ENCODE results near the gene HS3ST4.
A peak's percentile ranks its signal among the peaks of the same experiment; 100 is the strongest.
"Not testable (repeated sequence)": the region's sequence is repeated elsewhere in the genome, so short reads cannot be mapped to it uniquely, and the experiment has no call there.

The HS3ST4 gene

DNA sequence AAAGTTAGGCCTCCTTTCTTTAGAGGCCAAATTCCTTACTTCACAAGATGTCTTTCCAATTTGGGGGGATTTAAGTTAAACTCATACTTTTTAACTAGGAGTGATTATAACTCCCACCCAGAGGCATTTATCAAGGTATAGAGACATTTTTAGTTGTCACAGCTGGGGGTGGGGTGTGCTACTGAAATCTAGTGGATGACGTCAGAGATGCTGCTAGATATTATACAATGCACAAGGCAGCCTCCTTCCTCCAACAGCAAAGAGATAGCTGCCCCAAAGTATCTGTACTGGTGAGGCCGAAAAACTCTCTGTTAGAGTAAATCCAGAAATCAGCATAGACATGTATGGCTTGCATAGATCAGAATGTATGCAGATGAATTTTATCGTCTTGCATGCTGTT lies 324.0 kb downstream of the HS3ST4 start:
- no peak for DNase-seq

DNA sequence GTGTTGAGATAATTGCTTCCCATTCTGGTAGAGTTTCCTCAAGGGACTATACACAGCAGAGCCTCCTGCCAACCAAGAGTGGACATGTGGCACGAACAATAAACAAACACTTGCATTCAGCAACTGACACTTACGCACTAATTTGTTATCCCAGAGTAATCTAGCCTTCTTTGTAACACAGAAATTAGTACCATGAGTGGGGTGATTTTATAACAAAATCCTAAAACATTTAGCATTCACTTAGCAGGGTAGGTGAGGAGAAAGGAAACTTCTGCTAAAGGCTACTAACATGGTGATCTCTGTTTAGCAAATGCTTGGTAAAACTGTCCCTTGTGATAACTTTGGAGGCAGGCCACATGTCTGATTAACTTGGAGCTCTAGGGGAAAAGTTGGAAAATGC lies 325.2 kb downstream of the HS3ST4 start:
- no peak for DNase-seq

DNA sequence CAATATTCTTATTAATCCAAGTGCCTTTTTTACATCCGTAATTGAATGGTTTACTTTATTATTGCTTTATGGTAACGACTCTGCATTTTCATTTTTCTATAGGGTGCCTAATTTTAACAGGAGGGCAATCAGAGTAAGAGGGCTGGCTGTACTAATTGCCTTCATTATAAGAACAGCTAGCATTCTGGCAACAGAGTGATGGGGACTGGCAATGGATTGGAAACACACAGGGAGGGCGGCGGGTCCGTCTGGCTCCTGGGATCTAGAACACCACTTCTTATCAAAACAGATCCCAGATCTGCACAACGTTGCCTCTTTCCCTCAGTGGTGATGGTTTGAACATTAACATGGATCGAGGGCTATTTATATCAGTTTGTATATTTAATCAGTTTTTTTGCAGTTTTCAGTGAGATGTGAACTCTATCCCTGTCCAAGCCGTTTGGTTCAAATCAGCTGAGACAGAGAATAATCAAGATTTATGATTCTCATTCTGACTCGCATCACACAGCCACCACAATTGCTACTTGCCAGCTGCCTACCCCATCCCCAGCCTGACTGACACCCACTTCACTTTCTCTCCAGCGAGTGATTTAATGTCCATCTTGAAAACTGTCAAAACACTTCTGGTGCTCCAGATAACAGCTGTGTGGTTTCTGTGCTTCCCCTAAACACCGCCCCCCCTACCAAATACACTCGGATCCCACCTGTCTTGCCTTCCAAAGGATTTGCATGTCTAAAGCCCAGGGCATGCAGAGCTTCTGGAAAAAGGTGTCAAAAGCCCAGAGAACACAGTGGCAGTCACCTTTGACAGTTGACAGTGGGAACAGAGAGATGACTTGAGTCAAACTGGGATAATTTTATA lies 327.9 kb downstream of the HS3ST4 start:
- no peak for DNase-seq

DNA sequence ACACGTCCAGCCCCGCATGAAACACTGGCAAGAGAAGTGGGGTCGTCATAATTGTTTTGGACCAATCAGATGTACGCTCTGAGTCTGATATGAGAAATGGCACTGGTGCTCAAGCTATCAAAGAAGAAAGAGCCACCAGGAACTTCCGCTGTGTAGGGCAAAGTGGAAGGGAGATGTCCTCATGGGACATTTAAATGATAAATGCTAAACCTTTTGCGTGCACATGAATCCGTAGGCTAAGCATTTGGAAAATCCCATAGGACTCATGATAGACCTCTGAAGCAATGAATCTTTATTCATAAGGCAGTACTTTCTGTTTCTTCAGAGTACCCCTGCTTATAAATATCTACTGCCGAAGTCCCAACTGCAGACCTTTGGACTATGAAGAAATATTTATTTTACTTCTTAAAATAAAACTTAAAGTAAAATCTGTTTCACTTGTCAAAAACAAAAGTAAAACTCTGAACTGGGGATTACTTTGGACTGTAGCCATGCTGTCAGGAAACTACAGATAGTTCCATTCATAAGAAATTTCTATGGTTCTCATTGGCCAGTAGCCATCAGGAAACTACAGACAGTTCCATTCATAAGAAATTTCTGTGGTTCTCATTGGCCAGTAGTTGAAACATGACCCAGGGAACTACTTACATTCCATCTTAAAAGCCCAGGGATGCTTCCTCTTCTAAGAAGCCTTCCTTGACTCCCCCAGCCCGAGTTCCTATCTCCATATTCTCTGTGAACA lies 335.1 kb downstream of the HS3ST4 start:
- DNase-seq: no peak

DNA sequence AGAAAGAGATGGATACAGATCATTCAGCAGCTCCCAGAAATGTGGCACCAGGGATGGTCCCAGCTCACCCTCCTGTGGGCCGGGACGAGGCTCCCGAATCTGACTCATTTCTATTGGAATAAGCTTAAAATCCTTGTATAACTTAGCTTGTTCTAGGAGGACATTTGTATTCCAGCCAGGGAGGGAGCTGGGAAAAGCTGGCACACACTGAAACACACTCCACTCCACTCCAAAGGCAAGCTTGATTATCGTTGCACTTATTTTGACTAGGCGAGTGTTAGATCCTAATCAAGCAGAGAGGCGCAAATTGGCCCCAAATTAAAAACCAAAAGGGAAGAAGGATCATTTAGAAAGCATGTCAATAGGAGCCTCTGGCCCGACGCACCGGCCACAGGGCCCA lies 339.5 kb downstream of the HS3ST4 start:
- no peak for DNase-seq

DNA sequence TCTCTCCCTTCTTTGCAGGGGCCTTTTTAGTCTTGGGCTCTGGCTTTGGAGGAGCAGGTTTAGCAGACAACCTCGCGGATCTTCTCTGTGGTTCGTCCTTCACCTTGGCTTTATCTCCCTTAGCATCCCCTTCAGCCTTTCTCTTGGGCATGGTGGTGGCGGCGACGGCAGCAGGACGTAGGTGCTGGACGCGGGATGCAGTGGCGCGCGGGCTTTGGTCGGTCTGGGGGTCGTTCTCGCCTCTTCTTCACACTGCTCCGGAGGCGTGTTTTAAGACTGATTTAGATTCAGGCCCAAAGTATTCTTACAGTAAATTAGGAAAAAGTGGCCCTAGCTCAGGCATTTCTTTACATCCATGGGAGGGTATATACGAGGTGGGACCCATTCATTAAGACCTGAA lies 340.9 kb downstream of the HS3ST4 start:
- not testable (repeated sequence) for DNase-seq

DNA sequence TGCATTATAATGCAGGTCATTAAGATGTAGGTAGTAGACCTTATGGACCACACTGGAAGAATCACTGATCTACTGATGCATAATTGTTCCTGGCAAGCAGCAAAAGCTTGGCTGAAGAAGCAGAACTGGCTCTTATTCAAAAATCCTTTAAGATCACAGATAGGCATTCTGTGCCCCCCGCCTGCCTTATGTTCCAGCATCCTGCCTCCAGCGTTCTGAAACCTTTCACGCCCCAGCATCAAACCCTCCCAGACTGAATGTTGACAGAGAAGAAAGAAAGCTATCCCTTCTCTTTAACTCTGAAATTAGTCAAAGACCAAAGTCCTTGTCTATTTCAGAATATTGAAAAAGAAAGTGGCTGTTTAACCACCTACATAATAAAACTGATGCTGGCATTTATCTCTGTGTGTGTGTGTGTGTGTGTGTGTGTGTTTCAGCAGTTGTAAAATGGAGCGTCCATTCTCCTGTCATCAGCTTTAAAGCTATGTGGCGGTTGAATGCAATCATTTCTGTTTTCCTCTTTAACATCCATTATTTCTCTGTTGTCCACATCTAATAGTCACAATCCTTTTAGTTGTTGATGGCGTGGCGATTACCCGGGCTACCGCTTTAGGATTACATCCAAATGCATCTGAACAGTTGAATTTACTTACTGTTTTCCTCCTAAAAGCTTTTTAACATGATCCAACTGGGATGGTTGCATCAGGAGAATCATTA lies 350.4 kb downstream of the HS3ST4 start:
- no peak for DNase-seq

DNA sequence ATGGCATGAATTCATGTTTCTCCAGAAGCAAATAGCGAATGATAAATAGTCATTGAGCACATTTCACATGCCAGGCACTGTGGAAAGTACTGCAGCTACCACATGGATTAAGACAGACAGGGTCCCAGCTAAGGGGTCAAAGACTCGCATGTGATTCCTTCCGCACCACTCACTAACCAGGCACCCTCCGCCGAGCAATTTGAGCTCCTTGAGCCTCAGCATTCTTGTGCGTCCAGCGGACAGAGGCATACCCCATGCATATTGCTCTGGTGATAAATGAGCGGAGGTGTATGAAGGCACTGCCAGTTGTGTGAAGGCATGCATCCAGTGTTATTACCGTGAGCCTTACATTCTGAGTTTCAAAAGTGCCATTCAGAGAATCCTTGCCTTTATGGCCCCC lies 358.7 kb downstream of the HS3ST4 start:
- DNase-seq: no peak

DNA sequence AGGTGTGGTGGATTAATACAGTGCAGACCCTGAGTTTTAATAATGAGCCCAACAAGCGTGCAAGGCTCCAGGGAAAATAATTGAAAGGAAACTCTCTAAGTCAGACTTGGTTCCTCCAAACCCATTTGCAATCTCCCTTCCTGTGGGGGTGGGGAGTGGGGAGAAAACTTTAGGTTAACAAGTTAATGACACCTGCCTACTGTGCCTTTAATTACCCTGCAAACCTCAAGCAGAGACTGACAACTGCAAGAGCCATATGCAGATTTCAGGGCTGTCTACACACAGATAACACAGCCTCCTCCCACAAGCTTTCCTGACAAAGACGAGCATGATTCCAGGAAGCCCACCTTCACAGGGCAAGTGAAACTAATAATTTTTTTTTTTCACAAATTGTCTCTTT lies 359.3 kb downstream of the HS3ST4 start:
- DNase-seq: no peak

DNA sequence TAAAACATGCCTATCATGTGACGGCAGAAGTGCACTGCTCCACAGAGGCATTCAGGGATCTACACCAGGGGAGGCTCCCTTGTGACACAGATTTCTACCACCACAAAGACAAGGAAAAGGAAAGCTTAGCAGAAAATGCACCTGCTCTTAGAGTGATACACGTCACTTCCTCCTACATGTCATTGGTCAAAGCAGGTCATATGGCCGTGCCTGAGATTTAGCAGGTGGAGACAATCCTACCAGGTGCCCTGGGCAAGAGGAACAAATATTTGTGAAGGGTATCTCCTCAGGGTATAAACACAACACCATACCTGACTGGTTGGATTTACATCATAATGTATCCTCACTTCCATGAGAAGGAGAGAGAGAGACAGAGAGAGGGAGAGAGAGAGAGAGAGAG lies 362.1 kb downstream of the HS3ST4 start:
- no peak for DNase-seq

DNA sequence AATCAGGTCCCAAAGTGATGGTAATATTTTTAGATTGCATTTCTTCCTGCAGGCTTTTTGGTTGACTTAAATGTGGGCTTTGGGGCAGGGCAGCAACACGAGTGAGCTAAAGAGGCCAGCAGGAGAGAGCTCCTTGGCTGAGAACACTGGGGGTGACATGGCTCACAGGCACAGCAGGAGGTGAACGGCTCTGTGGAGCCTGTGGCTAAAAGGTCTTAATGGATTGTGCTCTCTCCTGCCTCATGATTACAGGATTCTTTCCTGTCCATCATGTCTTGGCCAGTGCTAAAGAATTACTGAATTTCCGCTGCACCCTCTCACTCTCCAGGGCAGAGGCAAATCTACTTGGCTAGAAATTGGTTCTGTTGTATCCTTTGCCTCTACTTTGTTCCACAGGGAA lies 366.6 kb downstream of the HS3ST4 start:
- no peak for DNase-seq

DNA sequence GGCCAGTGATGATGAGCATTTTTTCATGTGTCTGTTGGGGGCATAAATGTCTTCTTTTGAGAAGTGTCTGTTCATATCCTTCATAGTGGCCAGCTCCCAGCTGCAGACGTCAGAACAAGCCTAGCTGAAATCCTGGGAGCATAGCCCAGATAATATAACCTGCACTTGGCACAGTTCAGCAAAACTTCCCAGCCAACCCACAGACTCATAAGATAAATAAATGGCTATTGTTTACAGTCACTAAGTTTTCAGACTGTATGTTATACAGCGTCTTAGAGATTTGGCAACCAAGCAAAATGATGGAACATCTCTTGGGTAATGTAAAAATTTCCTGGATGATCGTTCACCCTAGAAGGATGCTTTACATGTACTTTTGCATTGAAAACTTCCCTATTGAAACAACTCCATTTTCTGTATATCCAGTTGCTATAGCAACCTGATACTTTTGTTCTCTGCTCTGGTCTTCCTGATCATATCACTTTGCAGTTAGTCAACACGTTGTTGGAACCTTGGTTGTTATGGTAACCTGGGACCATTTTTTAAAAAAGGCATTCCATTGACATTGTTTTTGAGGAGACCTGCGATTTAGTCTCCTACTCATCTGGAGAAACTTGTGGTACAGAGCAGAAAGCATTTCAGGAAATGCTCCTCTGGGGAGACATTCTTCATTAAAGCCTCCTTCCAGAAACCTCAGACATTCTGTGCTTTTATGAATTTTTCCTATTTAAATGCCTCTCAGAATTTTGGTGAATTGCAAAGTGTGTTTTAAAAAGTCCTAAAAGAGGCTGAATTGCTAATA lies 378.7 kb downstream of the HS3ST4 start:
- no peak for DNase-seq

DNA sequence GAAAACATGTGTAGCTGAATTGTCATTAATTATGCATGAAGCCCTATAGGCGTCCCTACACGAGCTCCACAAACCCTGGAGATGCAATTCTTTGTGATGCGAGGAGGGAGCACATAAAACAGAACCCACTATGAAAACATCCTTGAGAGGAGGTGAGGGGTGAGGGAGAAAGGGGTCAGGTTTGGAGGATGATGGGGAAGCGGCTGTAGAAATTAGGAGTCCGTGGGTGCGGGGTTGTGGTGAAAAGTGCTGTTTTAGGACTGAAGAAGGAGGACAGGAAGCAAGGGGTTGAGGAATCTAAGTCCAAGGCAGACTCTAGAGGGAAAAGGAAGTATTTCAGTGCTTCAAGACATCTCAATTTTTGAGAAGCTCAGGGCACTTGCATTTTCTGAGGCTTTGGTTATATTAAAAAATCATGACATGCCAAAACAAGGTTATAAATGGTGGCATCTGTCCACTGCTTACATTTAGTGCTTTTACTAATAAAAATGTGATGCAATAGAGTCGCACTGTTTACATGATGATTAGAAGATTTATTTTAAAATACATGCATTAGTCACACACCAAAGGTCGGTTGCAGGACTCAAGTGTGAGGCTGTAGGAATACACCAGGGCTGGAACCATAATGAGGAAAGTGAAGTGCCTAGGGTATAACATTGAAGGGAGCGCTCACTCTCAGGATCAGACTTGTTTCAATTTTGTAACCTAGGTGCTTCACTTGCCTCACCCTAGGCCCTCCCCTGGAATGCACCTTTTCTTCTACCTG lies 379.5 kb downstream of the HS3ST4 start:
- DNase-seq: no peak

DNA sequence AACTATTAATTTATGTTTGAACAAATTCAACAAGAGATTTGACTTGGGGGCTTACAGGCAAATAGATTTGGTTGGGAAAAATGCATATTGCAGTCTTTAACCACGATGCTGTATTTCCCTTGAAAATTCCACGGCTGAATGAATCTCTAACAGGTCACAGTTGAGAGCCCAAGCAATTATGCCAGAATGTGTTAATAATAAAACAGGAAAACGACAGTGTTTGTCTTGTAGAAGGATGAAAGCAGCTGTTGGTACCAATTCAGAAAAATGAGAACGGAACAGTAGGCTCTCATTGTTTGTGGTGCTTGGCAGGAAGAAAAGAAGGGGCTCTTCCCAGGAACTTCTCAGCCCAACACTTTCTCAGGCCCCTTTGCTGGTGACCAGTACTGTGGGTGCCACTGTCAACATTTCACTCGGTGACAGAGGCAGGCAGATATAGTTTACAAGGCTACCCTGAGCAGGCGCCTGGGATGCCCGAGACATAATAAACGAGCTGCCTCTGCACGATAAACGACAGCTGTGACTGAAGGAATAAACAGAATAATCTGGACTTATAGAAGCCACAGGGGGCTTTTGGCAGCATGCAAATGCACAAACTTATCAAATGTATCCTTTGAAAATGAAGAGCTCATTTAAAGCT lies 387.1 kb downstream of the HS3ST4 start:
- DNase-seq: no peak

DNA sequence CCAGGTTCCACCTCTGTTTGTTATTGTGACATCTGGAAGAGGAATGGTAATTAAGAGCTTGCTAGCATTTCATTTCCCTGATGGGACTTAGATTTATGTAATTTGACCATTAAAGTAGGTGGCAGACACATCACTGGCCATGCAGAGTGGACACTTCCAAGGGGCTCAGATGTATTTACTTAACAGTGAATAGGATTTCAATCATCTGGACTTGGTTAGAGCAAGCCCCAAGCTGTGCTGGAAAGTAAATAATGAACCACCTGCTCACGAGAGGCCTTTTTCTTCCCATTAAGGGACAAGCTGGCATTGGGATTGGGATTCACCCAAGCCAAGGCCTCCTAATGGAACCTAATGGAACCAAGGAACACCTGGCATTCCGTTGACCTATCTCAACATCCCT lies 395.3 kb downstream of the HS3ST4 start:
- DNase-seq: peak; percentile 49

DNA sequence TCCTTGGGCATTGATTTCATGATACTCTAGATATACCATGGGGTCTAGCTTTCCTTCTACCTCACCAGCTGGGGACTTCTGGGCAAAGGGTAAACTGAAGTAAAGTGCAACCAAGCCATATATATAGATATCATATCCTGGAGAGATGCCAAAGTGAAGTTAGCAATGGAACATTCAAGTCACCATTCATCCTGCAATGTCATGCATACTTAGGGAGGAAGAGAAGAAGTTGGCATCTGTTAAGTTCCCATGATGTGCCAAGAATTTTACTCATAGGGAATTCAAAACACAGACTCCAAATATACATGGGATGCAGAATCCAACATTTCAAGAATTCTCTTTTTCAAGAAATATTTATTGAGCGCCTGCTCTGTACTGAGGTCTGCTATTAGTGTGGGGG lies 399.8 kb downstream of the HS3ST4 start:
- DNase-seq: no peak

DNA sequence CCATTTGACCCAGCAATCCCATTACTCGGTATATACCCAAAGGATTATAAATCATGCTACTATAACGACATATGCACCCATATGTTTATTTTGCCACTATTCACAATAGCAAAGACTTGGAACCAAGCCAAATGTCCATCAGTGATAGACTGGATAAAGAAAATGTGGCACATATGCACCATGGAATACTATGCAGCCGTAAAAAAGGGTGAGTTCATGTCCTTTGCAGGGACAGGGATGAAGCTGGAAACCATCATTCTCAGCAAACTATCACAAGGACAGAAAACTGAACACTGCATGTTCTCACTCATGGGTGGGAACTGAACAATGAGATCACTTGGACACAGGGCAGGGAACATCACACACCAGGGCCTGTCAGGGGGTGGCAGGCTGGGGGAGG lies 406.4 kb downstream of the HS3ST4 start:
- DNase-seq: not testable (repeated sequence)

DNA sequence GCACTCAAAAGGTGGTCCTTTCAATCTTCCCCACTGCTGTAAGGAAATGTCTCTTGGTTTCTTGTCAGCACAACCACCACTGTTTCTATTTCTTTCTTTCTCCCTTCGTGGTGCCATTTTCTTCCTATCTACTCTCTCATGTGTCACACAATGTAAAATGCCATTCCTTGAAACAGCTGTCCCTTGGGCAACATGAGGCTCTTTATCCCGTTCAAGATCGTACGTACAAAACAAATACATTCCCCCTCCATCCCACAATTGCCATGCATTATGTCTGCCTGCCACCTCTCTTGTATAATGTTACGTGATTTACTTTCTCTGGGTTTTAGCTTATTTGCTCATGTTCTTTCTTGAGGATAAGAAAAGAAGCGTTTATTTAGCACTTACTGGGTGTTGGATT lies 410.6 kb downstream of the HS3ST4 start:
- DNase-seq: no peak

DNA sequence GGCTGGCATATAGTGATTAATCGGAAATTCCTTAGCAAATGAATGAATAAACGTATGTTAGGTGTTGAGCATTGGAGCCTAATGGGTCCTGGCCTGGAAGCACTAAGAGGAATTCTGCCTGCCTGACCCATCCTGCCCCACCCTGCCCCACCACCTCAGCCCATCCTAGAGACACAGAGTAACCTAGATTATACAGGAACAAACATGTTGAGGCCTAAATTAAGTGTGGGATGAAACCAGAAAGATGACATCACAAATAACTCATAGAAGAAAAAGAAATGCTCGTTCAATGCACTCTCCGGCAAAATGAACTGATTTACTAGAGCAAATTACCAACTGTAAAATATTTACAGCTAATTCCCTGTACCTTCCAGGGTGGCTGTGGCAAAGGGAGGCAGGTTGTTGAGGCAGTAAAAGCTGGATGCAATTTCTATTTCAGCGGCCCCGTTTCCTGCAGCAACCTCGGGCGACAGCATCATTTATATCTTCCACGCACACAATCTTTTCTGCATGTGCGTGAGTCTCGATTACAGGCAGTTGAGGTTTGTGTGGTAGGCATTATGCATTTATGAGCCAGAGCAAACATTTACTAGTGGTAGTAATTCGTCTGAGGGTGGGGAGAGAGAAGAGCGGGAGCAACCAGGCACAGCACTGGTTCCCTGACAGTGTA lies 417.2 kb downstream of the HS3ST4 start:
- no peak for DNase-seq

DNA sequence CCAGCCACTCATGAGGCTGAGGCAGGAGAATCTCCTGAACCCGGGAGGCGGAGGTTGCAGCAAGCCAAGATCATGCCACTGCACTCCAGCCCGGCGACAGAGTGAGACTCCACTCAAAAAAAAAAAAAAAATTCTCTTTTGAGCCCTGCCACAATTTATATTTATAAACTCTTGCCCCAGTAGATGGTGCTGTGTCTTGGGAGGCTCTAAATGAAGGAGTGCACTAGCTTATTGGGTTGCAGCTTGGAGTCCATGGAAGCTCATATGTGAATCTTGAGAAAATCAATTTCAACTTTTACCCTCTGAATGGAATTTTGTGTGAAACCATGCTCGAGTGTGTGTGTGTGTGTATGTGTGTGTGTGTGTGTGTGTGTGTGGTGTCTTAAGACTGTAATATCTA lies 420.1 kb downstream of the HS3ST4 start:
- DNase-seq: no peak

DNA sequence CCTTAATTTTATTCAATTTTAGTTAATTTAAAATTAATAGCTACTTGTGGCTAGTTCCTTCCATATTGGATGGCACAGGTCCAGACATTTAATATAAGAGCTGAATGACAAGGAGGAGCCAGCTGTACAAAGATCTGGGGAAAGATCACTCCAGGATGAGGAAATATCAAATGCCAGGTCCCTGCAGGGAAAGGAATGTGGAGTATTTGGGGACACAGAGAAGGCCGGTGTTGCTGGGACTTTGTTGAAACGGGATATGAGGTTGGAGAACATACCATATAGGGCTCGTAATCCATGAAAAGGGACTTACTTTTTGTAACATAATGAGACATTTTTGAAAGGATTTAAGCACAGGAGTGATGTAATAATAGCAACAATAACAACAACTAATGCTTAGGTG lies 426.8 kb downstream of the HS3ST4 start:
- no peak for DNase-seq
